ENCODE data around the gene CAPS2. TPM values are rescaled to one million over a fixed set of nuclear protein-coding genes. Genes with fewer than 3 reads are reported as not detected.

Gene CAPS2
- polyA plus RNA-seq, 1 donor from 2014 or later = 2.1 TPM

DNA sequence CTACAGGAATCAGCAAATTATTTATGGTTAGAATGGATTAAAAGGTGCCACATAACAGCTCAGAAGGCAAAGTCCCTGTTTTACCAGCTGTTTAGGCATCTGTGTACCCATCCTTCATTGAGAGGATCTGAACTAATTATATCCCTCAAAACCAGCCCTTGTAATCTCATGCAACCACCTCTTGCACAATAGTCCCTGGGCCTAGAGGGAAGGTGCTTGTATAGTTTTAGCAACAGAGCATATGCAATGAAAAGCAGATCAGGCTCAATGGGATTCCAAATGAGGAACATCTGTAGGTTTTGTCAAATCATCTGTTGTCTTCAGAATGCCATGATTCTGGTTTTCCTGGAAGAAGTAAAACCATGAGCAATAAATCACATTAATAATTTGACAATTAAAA, 34.8 kb upstream of the CAPS2 start:
- H3K9me3 ChIP-seq (ENCODE audit: low read length) = no peaks in the 10 kb centered on the region
- H3K4me2 ChIP-seq (ENCODE audit: low read length) = no peak overlapping the region
- H3K9ac ChIP-seq (ENCODE audit: low read length) = no peak overlapping the region
- no peak overlapping the region for H3K4me3 ChIP-seq (ENCODE audit: low read length)
- no peak overlapping the region for H2AFZ ChIP-seq (ENCODE audit: low read depth, low read length)
- no peaks in the 10 kb centered on the region for H3K9me2 ChIP-seq (ENCODE audit: insufficient read depth, low read length)
- TF ChIP-seq MXI1 (conservative IDR thresholded peaks at IDR 0.05; ENCODE audit: poor library complexity, severe bottlenecking) = no peak
- TF ChIP-seq EZH2 (IDR thresholded peaks at IDR 0.05; ENCODE audit: borderline replicate concordance, insufficient read depth, low read length, poor library complexity, severe bottlenecking) = no peak
- TF ChIP-seq, protein P1, sequence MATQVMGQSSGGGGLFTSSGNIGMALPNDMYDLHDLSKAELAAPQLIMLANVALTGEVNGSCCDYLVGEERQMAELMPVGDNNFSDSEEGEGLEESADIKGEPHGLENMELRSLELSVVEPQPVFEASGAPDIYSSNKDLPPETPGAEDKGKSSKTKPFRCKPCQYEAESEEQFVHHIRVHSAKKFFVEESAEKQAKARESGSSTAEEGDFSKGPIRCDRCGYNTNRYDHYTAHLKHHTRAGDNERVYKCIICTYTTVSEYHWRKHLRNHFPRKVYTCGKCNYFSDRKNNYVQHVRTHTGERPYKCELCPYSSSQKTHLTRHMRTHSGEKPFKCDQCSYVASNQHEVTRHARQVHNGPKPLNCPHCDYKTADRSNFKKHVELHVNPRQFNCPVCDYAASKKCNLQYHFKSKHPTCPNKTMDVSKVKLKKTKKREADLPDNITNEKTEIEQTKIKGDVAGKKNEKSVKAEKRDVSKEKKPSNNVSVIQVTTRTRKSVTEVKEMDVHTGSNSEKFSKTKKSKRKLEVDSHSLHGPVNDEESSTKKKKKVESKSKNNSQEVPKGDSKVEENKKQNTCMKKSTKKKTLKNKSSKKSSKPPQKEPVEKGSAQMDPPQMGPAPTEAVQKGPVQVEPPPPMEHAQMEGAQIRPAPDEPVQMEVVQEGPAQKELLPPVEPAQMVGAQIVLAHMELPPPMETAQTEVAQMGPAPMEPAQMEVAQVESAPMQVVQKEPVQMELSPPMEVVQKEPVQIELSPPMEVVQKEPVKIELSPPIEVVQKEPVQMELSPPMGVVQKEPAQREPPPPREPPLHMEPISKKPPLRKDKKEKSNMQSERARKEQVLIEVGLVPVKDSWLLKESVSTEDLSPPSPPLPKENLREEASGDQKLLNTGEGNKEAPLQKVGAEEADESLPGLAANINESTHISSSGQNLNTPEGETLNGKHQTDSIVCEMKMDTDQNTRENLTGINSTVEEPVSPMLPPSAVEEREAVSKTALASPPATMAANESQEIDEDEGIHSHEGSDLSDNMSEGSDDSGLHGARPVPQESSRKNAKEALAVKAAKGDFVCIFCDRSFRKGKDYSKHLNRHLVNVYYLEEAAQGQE (IDR thresholded peaks at IDR 0.05; ENCODE audit: borderline replicate concordance) = no peak
- no peak for TF ChIP-seq EP300 (conservative IDR thresholded peaks at IDR 0.05; ENCODE audit: poor library complexity, severe bottlenecking)
- no peak for TF ChIP-seq SMC3 (conservative IDR thresholded peaks at IDR 0.05; ENCODE audit: poor library complexity)
- TF ChIP-seq, protein P2, sequence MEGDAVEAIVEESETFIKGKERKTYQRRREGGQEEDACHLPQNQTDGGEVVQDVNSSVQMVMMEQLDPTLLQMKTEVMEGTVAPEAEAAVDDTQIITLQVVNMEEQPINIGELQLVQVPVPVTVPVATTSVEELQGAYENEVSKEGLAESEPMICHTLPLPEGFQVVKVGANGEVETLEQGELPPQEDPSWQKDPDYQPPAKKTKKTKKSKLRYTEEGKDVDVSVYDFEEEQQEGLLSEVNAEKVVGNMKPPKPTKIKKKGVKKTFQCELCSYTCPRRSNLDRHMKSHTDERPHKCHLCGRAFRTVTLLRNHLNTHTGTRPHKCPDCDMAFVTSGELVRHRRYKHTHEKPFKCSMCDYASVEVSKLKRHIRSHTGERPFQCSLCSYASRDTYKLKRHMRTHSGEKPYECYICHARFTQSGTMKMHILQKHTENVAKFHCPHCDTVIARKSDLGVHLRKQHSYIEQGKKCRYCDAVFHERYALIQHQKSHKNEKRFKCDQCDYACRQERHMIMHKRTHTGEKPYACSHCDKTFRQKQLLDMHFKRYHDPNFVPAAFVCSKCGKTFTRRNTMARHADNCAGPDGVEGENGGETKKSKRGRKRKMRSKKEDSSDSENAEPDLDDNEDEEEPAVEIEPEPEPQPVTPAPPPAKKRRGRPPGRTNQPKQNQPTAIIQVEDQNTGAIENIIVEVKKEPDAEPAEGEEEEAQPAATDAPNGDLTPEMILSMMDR (IDR thresholded peaks at IDR 0.05; ENCODE audit: poor library complexity, severe bottlenecking) = no peak
- TF ChIP-seq RAD21 (conservative IDR thresholded peaks at IDR 0.05) = no peak
- no peak for TF ChIP-seq POLR2AphosphoS5 (IDR thresholded peaks at IDR 0.05)
- TF ChIP-seq TAF1 (IDR thresholded peaks at IDR 0.05; ENCODE audit: low read depth) = no peak
- H4K20me1 ChIP-seq (ENCODE audit: insufficient read depth) = no peaks in the 10 kb centered on the region
- H3K36me3 ChIP-seq (ENCODE audit: insufficient read depth, low read length) = no peaks in the 10 kb centered on the region
- no peaks in the 10 kb centered on the region for H3K79me2 ChIP-seq (replicated peaks; ENCODE audit: insufficient read depth, low read length)
- H3K27ac ChIP-seq (ENCODE audit: low read length) = no peak overlapping the region
- no peaks in the 10 kb centered on the region for H3F3A ChIP-seq (ENCODE audit: insufficient read depth, low read length, poor library complexity, severe bottlenecking)
- H3K27me3 ChIP-seq (ENCODE audit: insufficient read depth, low read depth, low read length) = no peaks in the 10 kb centered on the region

DNA sequence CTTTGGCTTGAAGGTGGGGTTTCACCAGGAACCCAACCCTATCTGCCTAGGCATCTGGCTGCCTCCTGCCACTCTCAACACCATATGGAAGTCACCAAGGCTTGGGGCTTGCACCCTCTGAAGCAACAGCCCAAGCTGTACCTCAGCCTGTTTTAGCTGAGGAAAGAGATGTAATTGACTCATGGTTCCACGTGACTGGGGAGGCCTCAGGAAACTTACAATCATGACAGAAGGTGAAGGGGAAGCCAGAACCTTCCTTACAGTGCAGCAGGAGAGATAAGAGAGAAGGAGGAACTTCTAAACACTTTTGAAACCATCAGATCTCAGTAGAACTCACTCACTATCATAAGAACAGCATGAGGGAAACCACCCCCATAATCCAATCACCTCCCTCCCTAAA, 31.3 kb upstream of the CAPS2 start:
- Histone ChIP-seq H3K9ac (ENCODE audit: low read length) (no peak overlapping the region), H3K4me2 (ENCODE audit: low read length) (no peak overlapping the region), H3F3A (ENCODE audit: insufficient read depth, low read length, poor library complexity, severe bottlenecking) (no peaks in the 10 kb centered on the region), H3K36me3 (ENCODE audit: insufficient read depth, low read length) (no peaks in the 10 kb centered on the region), H3K79me2 (replicated peaks; ENCODE audit: insufficient read depth, low read length) (no peaks in the 10 kb centered on the region), H3K27ac (ENCODE audit: low read length) (no peak overlapping the region), H4K20me1 (ENCODE audit: insufficient read depth) (no peaks in the 10 kb centered on the region), H3K9me3 (ENCODE audit: low read length) (no peaks in the 10 kb centered on the region), H2AFZ (ENCODE audit: low read depth, low read length) (no peak overlapping the region), H3K4me3 (ENCODE audit: low read length) (no peak overlapping the region), H3K27me3 (ENCODE audit: insufficient read depth, low read depth, low read length) (no peaks in the 10 kb centered on the region), H3K9me2 (ENCODE audit: insufficient read depth, low read length) (no peaks in the 10 kb centered on the region)
- TF ChIP-seq, protein P2 (IDR thresholded peaks at IDR 0.05; ENCODE audit: poor library complexity, severe bottlenecking) = no peak
- no peak for TF ChIP-seq RAD21 (conservative IDR thresholded peaks at IDR 0.05)

All from neural cell (in vitro differentiated cells).